Activated gamma-delta T cell treated with anti-CD3 and anti-CD28 coated beads, Interleukin-2, amount 50 U/mL, for 16 hours (primary cell): ENCODE measurements around the gene BTN3A1.
"Not testable (repeated sequence)": the region's sequence is repeated elsewhere in the genome, so short reads cannot be mapped to it uniquely, and the experiment has no call there.

Source experiments
- DNase-seq: peaks from one replicate; pipeline ENCODE4 v3.0.0-alpha.2; 2020; ENCODE audit warnings: low read depth

Gene BTN3A1

GRCh38 chr6:26415036-26415614, 13.1 kb downstream of the BTN3A1 start:
- no peak for DNase-seq

GRCh38 chr6:26415791-26416190, 13.7 kb downstream of the BTN3A1 start:
- DNase-seq, result no peak

- DNase-seq, result no peak
Observed at GRCh38 chr6:26416288-26416687, 14.2 kb downstream of the BTN3A1 start.

GRCh38 chr6:26418077-26418476, 16.0 kb downstream of the BTN3A1 start:
- not testable (repeated sequence) for DNase-seq

GRCh38 chr6:26418795-26419194, 16.7 kb downstream of the BTN3A1 start:
- not testable (repeated sequence) for DNase-seq

GRCh38 chr6:26420688-26421171, 18.7 kb downstream of the BTN3A1 start:
- DNase-seq, result no peak

- DNase-seq, result no peak
Observed at GRCh38 chr6:26421259-26422144, 19.4 kb downstream of the BTN3A1 start.

- DNase-seq, result no peak
Observed at GRCh38 chr6:26422329-26422728, 20.3 kb downstream of the BTN3A1 start.

GRCh38 chr6:26426691-26427450, 24.8 kb downstream of the BTN3A1 start:
- DNase-seq, result no peak

GRCh38 chr6:26427451-26427809, 25.4 kb downstream of the BTN3A1 start:
- no peak for DNase-seq

GRCh38 chr6:26428206-26428605, 26.1 kb downstream of the BTN3A1 start:
- no peak for DNase-seq

- no peak for DNase-seq
Observed at GRCh38 chr6:26430787-26431186, 28.7 kb downstream of the BTN3A1 start.

GRCh38 chr6:26431258-26432172, 29.4 kb downstream of the BTN3A1 start:
- no peak for DNase-seq

GRCh38 chr6:26432627-26433201, 30.6 kb downstream of the BTN3A1 start:
- DNase-seq, result no peak

GRCh38 chr6:26433680-26434079, 31.6 kb downstream of the BTN3A1 start:
- not testable (repeated sequence) for DNase-seq

- no peak for DNase-seq
Observed at GRCh38 chr6:26436018-26436417, 33.9 kb downstream of the BTN3A1 start.

- no peak for DNase-seq
Observed at GRCh38 chr6:26437550-26437949, 35.5 kb downstream of the BTN3A1 start.

- no peak for DNase-seq
Observed at GRCh38 chr6:26438000-26438399, 35.9 kb downstream of the BTN3A1 start.

- DNase-seq, result no peak
Observed at GRCh38 chr6:26439151-26440125, 37.4 kb downstream of the BTN3A1 start.

- no peak for DNase-seq
Observed at GRCh38 chr6:26440977-26441358, 38.9 kb downstream of the BTN3A1 start.
